ENCODE results near the gene FAM161A.

DNA sequence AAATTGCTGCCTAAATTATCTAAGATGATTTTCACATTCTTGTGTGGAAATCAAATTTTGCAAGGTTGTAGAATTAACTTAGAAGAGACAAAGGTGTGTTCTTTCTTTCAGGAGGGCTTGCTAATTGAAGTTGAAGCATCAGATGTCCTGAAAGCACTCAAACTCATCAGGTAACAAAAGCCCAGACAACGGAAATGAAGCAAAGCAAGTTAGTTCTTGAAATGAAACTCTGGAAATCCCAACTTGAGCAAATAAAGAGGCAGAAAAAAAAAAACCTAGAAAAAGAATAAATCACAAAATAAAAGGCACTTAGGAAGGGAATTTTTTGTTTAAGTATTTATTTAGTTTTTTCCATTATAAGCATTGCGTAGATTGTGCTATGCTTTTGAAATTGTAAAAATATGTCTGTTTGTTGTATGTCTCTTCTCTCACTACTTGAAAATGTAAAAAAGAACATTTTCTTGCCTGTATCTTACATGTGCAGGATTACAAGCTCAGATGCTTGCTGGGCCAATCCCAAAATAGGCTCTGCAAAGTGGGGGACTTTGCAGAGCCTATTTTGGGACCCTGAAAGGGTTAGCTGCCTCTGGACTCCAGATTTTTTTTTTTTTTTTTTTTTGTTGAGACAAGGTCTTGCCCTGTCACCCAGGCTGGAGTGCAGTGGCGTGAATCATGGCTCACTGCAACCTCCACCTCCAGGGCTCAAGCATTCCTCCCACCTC is 46.7 kb downstream of the FAM161A start:
- TF ChIP-seq, protein P1, sequence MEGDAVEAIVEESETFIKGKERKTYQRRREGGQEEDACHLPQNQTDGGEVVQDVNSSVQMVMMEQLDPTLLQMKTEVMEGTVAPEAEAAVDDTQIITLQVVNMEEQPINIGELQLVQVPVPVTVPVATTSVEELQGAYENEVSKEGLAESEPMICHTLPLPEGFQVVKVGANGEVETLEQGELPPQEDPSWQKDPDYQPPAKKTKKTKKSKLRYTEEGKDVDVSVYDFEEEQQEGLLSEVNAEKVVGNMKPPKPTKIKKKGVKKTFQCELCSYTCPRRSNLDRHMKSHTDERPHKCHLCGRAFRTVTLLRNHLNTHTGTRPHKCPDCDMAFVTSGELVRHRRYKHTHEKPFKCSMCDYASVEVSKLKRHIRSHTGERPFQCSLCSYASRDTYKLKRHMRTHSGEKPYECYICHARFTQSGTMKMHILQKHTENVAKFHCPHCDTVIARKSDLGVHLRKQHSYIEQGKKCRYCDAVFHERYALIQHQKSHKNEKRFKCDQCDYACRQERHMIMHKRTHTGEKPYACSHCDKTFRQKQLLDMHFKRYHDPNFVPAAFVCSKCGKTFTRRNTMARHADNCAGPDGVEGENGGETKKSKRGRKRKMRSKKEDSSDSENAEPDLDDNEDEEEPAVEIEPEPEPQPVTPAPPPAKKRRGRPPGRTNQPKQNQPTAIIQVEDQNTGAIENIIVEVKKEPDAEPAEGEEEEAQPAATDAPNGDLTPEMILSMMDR (conservative IDR thresholded peaks at IDR 0.05; ENCODE audit: low read depth, low read length), result no peak
- TF ChIP-seq EZH2 (IDR thresholded peaks at IDR 0.05; ENCODE audit: borderline replicate concordance, low read depth, low read length, poor library complexity, severe bottlenecking), result no peak
